ENCODE data around the gene SH2D6. TPM values are rescaled to one million over a fixed set of nuclear protein-coding genes. Genes with fewer than 3 reads are reported as not detected.
A peak's percentile ranks its signal among the peaks of the same experiment; 100 is the strongest.
"Not testable (repeated sequence)": the region's sequence is repeated elsewhere in the genome, so short reads cannot be mapped to it uniquely, and the experiment has no call there.

The SH2D6 gene
- total and polyA plus RNA-seq, 8 donors: 1.1 to 14.5 (median 2.2) TPM; not detected in 2

DNA sequence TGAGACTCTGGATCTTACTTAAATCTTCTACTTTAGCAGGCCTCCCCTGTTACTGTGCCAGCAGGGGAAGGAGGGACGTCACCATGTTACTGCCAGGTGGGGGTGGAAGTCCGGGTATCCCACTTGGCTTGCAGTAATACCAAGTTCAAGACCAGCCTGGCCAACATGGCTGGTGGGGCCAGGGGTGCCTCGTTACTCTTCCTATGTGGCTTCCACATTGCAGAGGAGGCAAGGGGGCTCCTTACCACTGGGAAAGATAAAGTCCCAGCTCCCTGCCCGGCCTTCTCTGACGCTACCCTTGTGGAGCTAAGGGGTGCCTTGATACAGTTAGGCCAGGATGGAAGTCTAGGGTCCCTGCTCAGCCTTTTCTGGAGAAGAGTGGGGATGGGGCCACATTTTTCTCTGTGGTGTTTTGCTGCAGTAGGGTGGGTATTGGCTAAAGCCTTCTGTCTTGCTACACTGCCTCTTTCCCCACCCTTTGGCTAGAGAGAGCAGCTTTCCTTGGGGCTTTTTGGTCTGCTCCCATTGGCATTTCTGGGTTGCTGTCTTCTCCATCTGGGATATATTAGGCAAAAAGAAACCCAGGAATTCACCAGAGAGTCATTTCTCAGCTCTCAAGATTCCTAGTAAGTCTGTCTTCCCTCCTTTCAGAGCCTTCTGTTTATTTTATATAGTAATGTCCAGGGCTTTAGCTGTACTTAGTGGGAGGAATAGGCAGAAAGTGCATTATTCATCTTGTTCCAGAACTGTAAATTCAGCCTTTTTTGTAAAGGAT lies 42.0 kb upstream of the SH2D6 start:
- DNase-seq: no peak
- TF ChIP-seq POLR2A (IDR thresholded peaks at IDR 0.05) (no peak), EP300 (IDR thresholded peaks at IDR 0.05) (no peak), POLR2AphosphoS5 (IDR thresholded peaks at IDR 0.05) (no peak)
- TF ChIP-seq, protein P1, sequence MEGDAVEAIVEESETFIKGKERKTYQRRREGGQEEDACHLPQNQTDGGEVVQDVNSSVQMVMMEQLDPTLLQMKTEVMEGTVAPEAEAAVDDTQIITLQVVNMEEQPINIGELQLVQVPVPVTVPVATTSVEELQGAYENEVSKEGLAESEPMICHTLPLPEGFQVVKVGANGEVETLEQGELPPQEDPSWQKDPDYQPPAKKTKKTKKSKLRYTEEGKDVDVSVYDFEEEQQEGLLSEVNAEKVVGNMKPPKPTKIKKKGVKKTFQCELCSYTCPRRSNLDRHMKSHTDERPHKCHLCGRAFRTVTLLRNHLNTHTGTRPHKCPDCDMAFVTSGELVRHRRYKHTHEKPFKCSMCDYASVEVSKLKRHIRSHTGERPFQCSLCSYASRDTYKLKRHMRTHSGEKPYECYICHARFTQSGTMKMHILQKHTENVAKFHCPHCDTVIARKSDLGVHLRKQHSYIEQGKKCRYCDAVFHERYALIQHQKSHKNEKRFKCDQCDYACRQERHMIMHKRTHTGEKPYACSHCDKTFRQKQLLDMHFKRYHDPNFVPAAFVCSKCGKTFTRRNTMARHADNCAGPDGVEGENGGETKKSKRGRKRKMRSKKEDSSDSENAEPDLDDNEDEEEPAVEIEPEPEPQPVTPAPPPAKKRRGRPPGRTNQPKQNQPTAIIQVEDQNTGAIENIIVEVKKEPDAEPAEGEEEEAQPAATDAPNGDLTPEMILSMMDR (IDR thresholded peaks at IDR 0.05): no peak
- intact Hi-C loops (cut with DNase I; ENCODE audit: low total_unique reads): no loop called here
- peaks cover 0 to 14% (median 0%) of the 10 kb centered on the region in 4 donors for H3K4me1 ChIP-seq
- H3K4me3 ChIP-seq: no peak overlapping the region
- H3K36me3 ChIP-seq: peaks cover 14 to 83% (median 73%) of the 10 kb centered on the region in 4 donors
- WGBS, 5 donors: 76 to 97% (median 93%) methylated on average over 5 of the region's 5 CpGs
- H3K9me3 ChIP-seq: no peaks in the 10 kb centered on the region
- peak overlapping the region in 1 of 5 donors; percentile 23 for H3K27ac ChIP-seq
- no peaks in the 10 kb centered on the region for H3K27me3 ChIP-seq

DNA sequence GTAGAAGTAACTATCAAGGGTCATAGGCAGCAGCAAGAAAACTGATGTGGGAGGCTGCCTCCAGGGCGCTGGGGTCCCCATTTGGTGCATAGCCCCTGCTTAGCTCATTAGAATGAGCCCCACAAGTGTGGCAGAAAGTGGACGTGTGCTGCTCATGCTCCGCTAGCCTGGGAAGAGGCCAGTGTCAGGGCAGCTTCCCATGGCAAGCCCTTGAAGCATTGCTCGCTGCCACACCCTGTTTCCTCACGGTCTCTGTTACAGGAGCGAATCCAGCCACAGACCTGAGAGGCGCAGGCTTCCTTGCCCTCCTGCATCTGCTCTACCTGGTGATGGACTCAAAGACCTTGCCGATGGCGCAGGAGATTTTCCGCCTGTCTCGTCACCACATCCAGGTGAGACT lies 41.4 kb upstream of the SH2D6 start:
- H3K36me3 ChIP-seq: peaks cover 14 to 80% (median 67%) of the 10 kb centered on the region in 4 donors
- no peaks in the 10 kb centered on the region for H3K9me3 ChIP-seq
- DNase-seq: no peak
- no peak overlapping the region for H3K27ac ChIP-seq
- TF ChIP-seq POLR2AphosphoS5 (IDR thresholded peaks at IDR 0.05) (no peak), POLR2A (IDR thresholded peaks at IDR 0.05) (no peak)
- TF ChIP-seq, protein P1 (IDR thresholded peaks at IDR 0.05): no peak
- 81 to 92% (median 87%) methylated on average over 11 of the region's 11 CpGs for WGBS, 5 donors
- intact Hi-C loops (cut with DNase I; ENCODE audit: low total_unique reads): no loop called here
- H3K4me1 ChIP-seq: peaks cover 0 to 14% (median 0%) of the 10 kb centered on the region in 4 donors
- no peak overlapping the region for H3K4me3 ChIP-seq
- H3K27me3 ChIP-seq: no peaks in the 10 kb centered on the region

DNA sequence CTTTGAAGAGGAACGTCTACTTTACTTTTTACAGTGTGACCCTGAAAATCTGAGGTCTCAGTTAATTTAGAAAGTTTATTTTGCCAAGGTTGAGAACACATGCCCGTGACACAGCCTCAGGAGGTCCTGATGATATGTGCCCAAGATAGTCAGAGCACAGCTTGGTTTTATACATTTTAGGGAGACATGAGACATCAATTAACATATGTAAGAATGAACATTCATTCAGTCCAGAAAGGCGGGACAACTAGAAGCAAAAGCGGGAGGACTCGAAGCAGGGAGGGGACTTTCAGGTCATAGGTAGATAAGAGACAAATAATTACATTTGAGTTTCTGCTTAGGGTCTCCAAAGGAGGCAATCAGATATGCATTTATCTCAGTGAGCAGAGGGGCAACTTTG lies 40.3 kb upstream of the SH2D6 start:
- WGBS, 5 donors: 75 to 93% (median 86%) methylated on average over 5 of the region's 5 CpGs
- peaks cover 14 to 78% (median 66%) of the 10 kb centered on the region in 4 donors for H3K36me3 ChIP-seq

DNA sequence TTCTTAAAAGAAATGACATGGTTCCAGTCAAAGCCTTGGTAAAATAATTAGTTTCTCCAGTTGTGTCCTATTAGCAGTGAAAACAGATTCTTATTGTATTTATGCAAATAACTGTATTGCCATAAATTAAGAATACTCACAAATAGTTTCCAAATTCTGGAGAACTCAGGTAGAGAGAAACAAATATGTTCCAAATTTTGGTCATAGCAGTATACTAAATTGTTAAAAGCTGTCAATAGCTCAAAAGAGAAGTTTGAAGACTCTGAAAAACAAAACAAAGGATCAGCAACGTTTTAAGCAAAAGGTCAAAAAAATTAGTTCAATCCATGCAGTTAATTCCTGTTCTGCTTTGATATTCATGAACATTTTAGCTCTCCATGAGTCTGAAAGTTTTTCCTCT lies 38.5 kb upstream of the SH2D6 start:
- 78 to 86% (median 84%) methylated on average over 1 of the region's 1 CpG for WGBS, 5 donors
- DNase-seq: no peak
- no peak overlapping the region for H3K4me3 ChIP-seq
- H3K27me3 ChIP-seq: no peaks in the 10 kb centered on the region
- no peak overlapping the region for H3K27ac ChIP-seq
- no peaks in the 10 kb centered on the region for H3K9me3 ChIP-seq
- H3K36me3 ChIP-seq: peaks cover 14 to 85% (median 77%) of the 10 kb centered on the region in 4 donors
- H3K4me1 ChIP-seq: peaks cover 0 to 14% (median 0%) of the 10 kb centered on the region in 4 donors
- TF ChIP-seq EP300 (IDR thresholded peaks at IDR 0.05) (no peak), POLR2AphosphoS5 (IDR thresholded peaks at IDR 0.05) (no peak), POLR2A (IDR thresholded peaks at IDR 0.05) (no peak)
- TF ChIP-seq, protein P1 (IDR thresholded peaks at IDR 0.05): no peak
- intact Hi-C loops (cut with DNase I; ENCODE audit: low total_unique reads): no loop called here

More for the DNA sequence above, 40.3 kb upstream of the SH2D6 start:
- no peak overlapping the region for H3K27ac ChIP-seq
- no peak overlapping the region for H3K4me3 ChIP-seq
- no peaks in the 10 kb centered on the region for H3K27me3 ChIP-seq
- intact Hi-C loops (cut with DNase I; ENCODE audit: low total_unique reads): no loop called here
- H3K9me3 ChIP-seq: no peaks in the 10 kb centered on the region
- DNase-seq: no peak
- TF ChIP-seq, protein P1 (IDR thresholded peaks at IDR 0.05): no peak
- TF ChIP-seq EP300 (IDR thresholded peaks at IDR 0.05): no peak
- no peak for TF ChIP-seq POLR2A (IDR thresholded peaks at IDR 0.05)
- no peak for TF ChIP-seq POLR2AphosphoS5 (IDR thresholded peaks at IDR 0.05)
- peaks cover 0 to 14% (median 0%) of the 10 kb centered on the region in 4 donors for H3K4me1 ChIP-seq

DNA sequence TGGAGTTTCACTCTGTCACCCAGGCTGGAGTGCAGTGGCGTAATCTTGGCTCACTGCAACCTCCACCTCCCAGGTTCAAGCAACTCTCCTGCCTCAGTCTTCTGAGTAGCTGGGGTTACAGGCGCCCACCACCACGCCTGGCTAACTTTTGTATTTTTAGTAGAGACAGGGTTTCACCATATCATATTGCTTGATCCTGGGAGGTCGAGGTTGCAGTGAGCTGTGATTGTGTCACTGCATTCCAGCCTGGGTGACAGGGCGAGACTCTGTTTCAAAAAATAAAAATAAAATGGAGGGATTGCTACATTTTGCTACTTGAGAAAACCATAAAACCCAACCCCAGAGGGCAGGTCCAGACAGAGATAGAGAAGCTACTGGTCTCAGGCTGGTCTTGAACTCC lies 35.4 kb upstream of the SH2D6 start:
- intact Hi-C loops (cut with DNase I; ENCODE audit: low total_unique reads); H3K4me1 ChIP-seq; DNase-seq; H3K27me3 ChIP-seq; H3K9me3 ChIP-seq; H3K4me3 ChIP-seq; H3K27ac ChIP-seq: not testable (repeated sequence)
- WGBS, 5 donors: 88 to 94% (median 90%) methylated on average over 5 of the region's 5 CpGs
- peaks cover 11 to 90% (median 84%) of the 10 kb centered on the region in 4 donors for H3K36me3 ChIP-seq
